ENCODE measurements around the gene PLEKHB2.
"Not testable (repeated sequence)": the region's sequence is repeated elsewhere in the genome, so short reads cannot be mapped to it uniquely, and the experiment has no call there.

PLEKHB2 gene

DNA sequence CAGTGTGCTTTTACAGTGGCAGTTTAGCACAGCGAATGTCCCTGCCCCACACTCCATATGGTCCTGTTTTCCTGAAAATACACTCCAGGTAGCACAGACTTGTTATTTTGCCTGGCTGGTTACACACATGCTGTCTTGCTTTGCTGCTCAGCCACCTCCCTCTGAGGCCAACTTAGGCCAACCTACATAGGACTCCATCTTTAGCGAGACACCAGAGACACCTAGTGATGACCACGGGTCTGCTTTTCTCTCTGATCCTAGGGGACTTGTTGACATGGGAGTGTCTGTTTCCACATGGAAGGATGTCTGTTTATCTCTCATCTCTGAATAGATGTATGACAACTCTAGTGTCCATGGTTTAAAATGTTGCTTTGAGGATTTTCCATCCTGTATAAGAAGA lies 43.3 kb downstream of the PLEKHB2 start:
- DNase-seq, result no peak
- Mint-ChIP-seq H3K27me3 (no peaks in the 10 kb centered on the region), H3K4me3 (no peak overlapping the region), H3K4me1 (peaks cover 5% of the 10 kb centered on the region), H3K9me3 (no peaks in the 10 kb centered on the region), H3K27ac (no peak overlapping the region)
- ATAC-seq, result no peak

DNA sequence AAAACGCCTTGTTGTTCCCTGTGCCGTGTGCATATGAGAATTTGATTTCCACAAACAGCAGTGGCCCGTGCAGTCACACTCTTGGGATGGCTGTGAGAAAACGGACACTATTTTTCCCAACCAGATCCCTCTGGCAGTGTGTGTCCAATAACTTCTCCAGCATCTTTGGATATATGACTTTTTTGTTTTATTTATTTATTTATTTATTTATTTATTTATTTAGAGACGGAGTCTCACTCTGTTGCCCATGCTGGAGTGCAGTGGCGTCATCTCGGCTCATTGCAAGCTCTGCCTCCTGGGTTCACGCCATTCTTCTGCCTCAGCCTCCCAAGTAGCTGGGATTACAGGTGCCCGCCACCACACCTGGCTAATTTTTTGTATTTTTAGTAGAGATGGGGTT lies 45.0 kb downstream of the PLEKHB2 start:
- H3K9me3 Mint-ChIP-seq, ATAC-seq, H3K27ac Mint-ChIP-seq, H3K27me3 Mint-ChIP-seq, DNase-seq, H3K4me3 Mint-ChIP-seq: not testable (repeated sequence)
- H3K4me1 Mint-ChIP-seq, result peaks cover 20% of the 10 kb centered on the region

DNA sequence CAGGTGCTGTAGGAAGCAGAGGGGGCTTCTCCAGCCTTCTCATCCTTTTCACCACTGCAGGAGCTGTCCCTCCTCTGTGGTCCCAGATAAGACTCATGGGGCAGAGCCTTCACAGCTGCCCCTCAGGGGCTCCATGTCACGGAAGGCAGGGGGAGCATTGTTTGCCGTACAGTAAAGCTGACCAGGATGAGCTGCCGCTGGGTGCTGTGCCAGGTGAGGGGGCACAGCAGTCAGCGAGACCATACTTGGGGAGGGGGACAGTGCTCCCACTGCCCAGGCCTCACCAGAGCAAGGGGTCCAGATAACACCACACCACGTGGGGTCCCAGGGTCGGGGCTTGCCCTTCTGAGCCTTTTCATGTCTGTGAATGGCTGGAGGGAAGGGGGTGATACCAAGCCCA lies 46.3 kb downstream of the PLEKHB2 start:
- DNase-seq (no peak), ATAC-seq (no peak)
- Mint-ChIP-seq H3K4me1 (peaks cover 32% of the 10 kb centered on the region), H3K27me3 (no peaks in the 10 kb centered on the region), H3K27ac (peak overlapping the region in 1 of 2 donors; percentile 69), H3K4me3 (no peak overlapping the region), H3K9me3 (no peaks in the 10 kb centered on the region)

DNA sequence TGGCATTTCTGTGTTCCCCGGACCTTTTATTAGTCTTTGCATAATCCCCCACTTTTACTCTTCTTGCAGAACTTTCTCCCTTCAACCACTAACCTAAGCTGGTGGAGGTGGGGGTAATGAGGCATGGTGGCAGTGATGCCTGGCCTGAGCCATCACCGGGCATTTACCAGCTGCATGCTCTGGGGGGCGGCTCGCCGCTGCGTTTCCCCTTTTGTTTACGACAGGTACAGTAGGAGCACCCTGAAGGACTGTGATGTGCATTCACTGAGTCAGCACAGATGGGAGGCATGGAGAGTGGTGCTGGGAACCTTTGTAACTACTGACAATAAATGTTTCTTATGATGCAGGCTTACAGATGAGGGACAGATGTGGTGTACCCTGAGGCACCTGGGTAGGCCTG lies 46.9 kb downstream of the PLEKHB2 start:
- no peak for DNase-seq
- no peak for ATAC-seq
- H3K4me1 Mint-ChIP-seq, result peaks cover 39% of the 10 kb centered on the region
- no peak overlapping the region for H3K27ac Mint-ChIP-seq
- H3K4me3 Mint-ChIP-seq, result no peak overlapping the region
- no peaks in the 10 kb centered on the region for H3K9me3 Mint-ChIP-seq
- no peaks in the 10 kb centered on the region for H3K27me3 Mint-ChIP-seq

DNA sequence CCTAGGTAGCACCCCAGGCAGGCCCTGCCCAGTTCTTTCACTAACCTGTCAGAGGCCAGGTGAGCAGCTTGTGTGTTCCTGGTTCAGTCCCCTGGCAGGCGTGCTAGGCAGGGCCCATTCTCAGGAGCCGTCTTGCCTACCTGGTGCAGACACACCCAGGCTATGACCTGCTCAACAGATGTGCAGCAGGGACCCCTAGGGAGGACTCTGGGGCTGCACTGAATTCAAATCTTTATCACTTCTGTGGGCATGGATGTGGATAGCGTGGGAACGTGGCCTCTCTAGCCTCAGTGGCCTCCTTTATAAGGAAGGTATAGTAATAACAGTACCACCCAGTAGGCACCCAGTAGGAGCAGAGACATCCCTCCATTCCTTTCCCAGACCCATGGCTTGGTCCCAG lies 48.4 kb downstream of the PLEKHB2 start:
- H3K4me1 Mint-ChIP-seq, result peaks cover 48% of the 10 kb centered on the region
- H3K4me3 Mint-ChIP-seq, result no peak overlapping the region
- no peaks in the 10 kb centered on the region for H3K9me3 Mint-ChIP-seq
- peak overlapping the region in 1 of 2 donors; percentile 61 for H3K27ac Mint-ChIP-seq
- H3K27me3 Mint-ChIP-seq, result no peaks in the 10 kb centered on the region
- ATAC-seq (no peak), DNase-seq (no peak)

DNA sequence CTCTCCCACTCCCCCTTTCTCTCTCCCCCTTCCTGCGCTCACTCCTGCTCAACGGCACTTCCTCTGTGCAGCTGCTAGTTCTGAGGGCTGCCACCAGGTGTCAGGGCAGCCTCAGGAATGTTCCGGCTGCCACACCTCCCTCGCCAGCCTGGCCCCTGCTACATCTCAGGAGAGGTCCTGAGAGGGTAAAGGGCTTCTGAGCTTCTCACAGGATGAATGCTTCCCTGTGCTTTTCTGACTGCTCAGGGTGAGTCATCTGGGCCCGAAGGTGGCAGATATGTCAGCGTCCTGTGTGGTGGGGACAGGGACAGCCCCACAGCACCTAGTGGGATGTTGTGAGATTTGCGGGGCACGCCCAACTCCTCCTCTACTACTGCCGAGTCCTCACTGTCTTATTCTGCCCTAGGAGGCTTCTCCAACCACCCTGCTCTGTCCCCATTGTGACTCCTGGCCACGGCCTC lies 49.0 kb downstream of the PLEKHB2 start:
- DNase-seq, result peak; percentile 89 to 95
- H3K9me3 Mint-ChIP-seq, result no peaks in the 10 kb centered on the region
- H3K4me3 Mint-ChIP-seq, result peak overlapping the region in 1 of 2 donors; percentile 49
- H3K27me3 Mint-ChIP-seq, result no peaks in the 10 kb centered on the region
- H3K4me1 Mint-ChIP-seq, result peaks cover 48% of the 10 kb centered on the region
- H3K27ac Mint-ChIP-seq, result peak overlapping the region in 1 of 2 donors; percentile 84
- peak; percentile 99 for ATAC-seq

DNA sequence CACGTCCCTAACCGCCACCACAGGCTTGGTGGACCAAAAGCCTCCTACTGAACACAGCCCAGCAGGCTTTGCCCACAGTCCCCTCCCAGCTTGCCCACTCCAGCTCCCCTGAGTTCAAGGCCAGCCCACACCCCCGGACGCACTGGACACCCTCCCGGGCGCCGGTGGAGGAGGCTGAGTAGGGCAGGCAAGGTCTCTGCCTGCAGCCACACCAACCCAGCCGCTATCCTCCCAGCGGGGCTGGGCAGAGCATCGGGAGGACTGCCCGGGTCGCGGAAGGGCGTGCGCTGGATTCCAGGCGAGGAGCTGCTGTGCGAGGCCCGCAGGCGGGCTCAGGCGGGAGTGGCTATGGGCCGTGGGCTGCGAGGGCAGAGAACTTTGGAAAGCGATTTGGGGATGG lies 49.5 kb downstream of the PLEKHB2 start:
- no peaks in the 10 kb centered on the region for H3K27me3 Mint-ChIP-seq
- peaks cover 48% of the 10 kb centered on the region for H3K4me1 Mint-ChIP-seq
- DNase-seq (no peak), ATAC-seq (no peak)
- no peaks in the 10 kb centered on the region for H3K9me3 Mint-ChIP-seq
- H3K4me3 Mint-ChIP-seq, result peak overlapping the region in 1 of 2 donors; percentile 49
- peak overlapping the region in 1 of 2 donors; percentile 42 for H3K27ac Mint-ChIP-seq

DNA sequence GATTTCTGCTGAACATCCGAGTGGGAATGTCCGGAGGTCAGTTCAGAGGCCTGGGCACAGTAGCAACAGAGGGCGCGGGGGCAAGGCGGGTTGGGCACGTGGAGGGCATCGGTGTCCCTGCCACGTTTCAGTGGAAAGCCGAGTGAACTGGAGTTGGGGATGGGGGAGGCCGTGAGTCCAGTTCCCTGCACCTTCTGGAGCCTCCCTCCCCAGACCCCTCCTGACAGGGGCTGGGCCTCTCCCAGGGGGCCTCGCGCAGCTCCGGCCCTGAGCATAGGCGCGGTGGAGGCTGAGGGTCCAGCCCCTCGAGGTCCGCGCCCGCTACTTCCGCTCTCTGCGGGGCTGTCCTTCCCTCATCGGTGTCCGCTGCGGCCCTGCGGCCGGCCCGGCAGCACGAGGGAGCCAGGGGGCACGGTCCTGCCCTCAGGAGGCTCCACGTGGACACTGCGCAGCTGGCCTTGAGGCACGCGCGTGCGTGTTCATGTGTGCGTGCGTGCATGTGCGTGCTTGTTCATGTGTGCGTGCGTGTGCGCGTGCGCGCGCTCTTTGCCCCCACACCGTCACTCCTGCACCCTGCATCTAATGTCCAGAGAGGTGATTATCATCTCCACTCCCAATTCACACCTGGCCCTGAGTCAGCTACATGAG lies 50.2 kb downstream of the PLEKHB2 start:
- DNase-seq (no peak), ATAC-seq (no peak)
- no peak overlapping the region for H3K4me3 Mint-ChIP-seq
- no peak overlapping the region for H3K27ac Mint-ChIP-seq
- no peaks in the 10 kb centered on the region for H3K27me3 Mint-ChIP-seq
- H3K9me3 Mint-ChIP-seq, result no peaks in the 10 kb centered on the region
- H3K4me1 Mint-ChIP-seq, result peaks cover 48% of the 10 kb centered on the region

DNA sequence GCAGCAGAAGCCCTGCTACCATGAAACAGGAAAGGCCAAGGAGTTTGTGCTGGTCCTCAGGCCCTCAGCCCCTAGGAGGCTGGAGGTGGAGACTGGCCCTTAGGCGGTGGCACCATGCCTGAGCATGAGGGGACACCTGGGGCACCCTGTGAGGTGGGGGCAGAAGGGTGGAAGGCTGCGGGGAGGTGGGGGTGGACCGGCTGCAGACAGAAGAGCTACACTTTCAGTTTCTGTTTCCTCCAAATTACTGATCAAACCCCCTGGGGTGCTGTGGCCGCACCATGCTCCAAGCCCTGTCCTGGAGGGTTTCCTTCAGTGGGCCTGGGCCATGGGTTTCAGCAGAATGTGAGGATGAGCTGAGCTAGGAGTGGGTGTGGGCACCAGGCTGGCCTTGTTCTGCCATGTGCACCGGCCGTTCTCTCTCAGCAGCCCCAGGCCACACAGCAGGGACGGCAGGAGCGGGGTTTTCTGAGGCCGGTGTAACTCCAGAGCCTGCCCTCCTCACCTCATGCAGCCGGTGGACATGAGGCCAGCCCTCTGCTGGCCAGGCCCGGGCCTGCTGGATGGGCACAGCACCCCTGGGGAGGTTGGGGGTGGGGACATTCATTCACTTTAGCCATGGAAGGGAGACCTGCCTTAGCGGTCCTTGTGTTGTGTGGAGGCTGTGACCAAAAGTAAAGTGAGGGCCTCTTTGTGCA lies 51.5 kb downstream of the PLEKHB2 start:
- Mint-ChIP-seq H3K4me1 (peaks cover 48% of the 10 kb centered on the region), H3K4me3 (peak overlapping the region in 1 of 2 donors; percentile 69), H3K9me3 (no peaks in the 10 kb centered on the region), H3K27me3 (no peaks in the 10 kb centered on the region), H3K27ac (peak overlapping the region in 1 of 2 donors; percentile 85)
- ATAC-seq (no peak), DNase-seq (no peak)

DNA sequence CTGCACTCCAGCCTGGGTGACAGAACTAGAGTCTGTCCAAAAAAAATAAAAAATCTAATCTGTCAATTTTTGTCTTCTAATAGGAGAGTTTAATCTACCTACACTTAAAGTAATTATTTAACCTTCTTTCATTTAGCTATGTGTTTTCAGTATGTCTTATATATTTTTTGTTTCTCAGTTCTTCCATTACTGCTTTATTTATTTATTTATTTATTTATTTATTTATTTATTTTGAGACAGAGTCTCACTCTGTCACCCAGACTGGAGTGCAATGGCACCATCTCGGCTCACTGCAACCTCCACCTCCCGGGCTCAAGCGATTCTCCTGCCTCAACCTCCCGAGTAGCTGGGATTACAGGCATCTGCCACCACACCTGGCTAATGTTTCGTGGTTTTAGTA lies 60.4 kb downstream of the PLEKHB2 start:
- H3K27me3 Mint-ChIP-seq, H3K4me1 Mint-ChIP-seq, H3K27ac Mint-ChIP-seq, ATAC-seq, H3K4me3 Mint-ChIP-seq, DNase-seq, H3K9me3 Mint-ChIP-seq: not testable (repeated sequence)

DNA sequence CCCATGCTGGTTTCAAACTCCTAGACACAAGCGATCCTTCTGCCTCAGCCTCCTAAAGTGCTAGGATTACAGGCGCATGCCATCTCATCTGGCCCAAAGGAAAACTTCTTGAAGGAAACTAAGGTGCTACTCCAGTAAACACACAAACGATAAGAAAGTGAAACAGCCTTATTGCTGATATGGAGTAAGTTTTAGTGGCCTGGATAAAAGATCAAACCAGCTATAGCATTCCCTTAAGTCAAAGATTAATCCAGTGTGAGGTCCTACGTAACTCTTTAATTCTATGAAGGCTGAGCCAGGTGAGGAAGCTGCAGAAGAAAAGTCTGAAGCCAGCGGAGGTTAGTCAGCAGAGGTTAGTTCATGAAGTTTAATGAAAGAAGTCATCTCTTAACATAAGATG lies 63.4 kb downstream of the PLEKHB2 start:
- ATAC-seq (no peak), DNase-seq (no peak)
- Mint-ChIP-seq H3K4me1 (no peaks in the 10 kb centered on the region), H3K27me3 (no peaks in the 10 kb centered on the region), H3K27ac (no peak overlapping the region), H3K4me3 (no peak overlapping the region), H3K9me3 (no peaks in the 10 kb centered on the region)

DNA sequence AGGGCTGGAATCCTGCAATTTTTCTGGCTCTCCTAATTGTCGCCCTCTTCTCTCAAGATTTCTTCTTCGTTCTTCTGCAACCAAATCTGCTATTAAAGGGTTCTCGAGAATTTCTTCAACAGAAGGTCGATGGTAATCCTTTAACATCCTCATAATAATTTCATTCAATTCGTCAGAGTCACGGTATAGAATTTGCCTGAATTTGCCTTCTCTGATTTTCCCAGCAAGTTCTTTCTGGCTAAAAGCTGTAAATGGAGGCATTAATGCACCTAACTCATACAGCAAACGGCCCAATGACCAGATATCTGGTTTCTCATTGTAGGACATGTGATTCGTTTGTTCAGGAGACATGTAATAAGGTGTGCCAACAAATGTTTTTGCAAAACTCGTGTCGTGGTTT lies 72.9 kb downstream of the PLEKHB2 start:
- not testable (repeated sequence) for H3K27ac Mint-ChIP-seq, H3K4me3 Mint-ChIP-seq, ATAC-seq, DNase-seq, H3K9me3 Mint-ChIP-seq, H3K4me1 Mint-ChIP-seq
- H3K27me3 Mint-ChIP-seq, result peaks cover 48% of the 10 kb centered on the region

DNA sequence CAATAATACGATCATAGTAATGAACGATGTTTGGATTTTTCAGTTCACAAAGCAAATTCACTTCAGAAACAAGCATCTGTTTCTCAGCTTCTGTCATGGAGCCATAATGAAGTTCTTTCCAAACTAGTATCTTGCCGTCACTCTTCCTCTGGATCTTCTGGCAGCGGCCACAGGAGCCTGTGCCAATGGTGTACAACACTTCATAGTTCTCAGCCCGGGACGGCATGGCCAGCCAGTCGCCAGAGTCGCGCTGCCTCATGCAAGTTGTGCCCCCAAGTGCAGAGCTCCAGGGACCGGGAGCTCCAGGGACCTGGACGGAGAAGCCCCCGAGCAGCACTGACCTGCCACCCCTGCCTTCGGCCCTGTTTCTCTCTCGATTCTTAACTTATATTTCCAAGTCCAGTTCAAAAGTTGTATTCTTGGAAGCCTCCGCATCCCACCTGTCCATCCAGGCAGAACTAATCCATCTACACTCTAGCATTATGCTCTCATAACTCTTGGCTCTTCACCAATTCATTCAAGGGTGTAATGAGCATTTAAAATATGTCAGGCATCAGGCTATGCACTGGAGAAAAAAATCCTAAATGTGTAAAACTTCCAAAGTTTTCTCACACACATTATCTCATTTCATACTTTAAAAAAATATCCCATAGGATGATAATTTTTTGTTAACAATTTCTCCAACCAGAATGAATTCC lies 73.7 kb downstream of the PLEKHB2 start:
- DNase-seq, H3K9me3 Mint-ChIP-seq: not testable (repeated sequence)

DNA sequence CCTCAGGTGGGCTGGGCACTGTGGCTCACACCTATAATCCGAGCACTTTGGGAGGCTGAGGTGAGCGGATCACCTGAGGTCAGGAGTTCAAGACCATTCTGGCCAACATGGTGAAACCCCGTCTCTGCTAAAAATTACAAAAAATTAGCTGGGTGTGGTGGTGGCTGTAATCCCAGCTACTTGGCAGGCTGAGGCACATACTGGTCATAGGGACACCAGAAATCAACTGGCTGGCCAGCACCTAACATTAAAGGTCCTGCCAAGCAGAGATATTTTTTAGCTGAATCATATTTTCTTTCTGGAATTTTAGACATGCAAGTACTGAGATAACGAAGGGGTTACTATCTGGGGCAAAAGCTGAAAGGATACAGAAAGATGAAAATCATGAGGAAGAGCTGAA lies 76.3 kb downstream of the PLEKHB2 start:
- ATAC-seq, H3K9me3 Mint-ChIP-seq, H3K4me1 Mint-ChIP-seq, DNase-seq, H3K4me3 Mint-ChIP-seq, H3K27ac Mint-ChIP-seq: not testable (repeated sequence)
- H3K27me3 Mint-ChIP-seq, result peaks cover 40% of the 10 kb centered on the region

More for the DNA sequence above, 73.7 kb downstream of the PLEKHB2 start:
- H3K27ac Mint-ChIP-seq, H3K4me1 Mint-ChIP-seq, ATAC-seq, H3K4me3 Mint-ChIP-seq: not testable (repeated sequence)
- peaks cover 51% of the 10 kb centered on the region for H3K27me3 Mint-ChIP-seq

DNA sequence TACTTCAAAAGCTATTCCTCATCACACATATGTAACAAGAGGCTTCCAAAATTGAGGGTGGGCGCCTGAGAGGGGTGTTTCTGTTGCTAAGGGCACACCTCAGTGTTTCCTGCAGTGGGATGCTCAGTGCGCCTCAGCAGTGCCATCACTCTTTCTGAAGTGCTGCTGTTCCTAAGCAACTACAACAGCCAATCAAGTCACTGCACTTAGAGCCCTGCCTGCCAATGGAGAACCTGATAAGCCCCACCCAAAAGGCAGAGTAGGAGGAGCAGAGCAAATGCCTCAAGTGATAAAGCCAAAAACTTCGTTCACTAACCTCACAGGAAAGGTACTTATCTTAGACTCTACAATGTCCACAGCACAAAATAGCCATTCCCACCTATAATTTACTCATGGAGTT lies 88.3 kb downstream of the PLEKHB2 start:
- peaks cover 19% of the 10 kb centered on the region for H3K27me3 Mint-ChIP-seq
- not testable (repeated sequence) for DNase-seq, ATAC-seq, H3K27ac Mint-ChIP-seq, H3K4me3 Mint-ChIP-seq, H3K4me1 Mint-ChIP-seq, H3K9me3 Mint-ChIP-seq

DNA sequence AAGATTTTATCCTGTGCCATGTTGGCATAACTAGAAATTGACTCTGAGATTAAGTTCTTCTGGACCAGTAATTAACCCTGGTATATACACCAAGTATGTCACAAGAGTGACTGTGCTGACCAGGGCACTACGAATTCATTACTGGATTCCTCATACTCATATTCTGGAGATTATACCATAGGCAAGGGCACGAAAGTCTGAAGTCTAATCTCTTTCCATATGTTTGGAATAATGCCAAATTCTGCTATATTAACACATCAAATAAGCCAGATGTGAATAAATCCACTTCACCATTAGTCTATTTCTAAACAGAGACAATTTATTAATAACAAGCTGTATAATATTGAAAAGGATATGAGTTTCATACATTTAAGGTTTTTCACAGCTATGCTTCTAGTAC lies 91.0 kb downstream of the PLEKHB2 start:
- H3K4me1 Mint-ChIP-seq, ATAC-seq, H3K4me3 Mint-ChIP-seq, DNase-seq, H3K27ac Mint-ChIP-seq, H3K9me3 Mint-ChIP-seq, H3K27me3 Mint-ChIP-seq: not testable (repeated sequence)
